Measurements from ENCODE around the gene TPRA1.

Gene TPRA1
- total RNA-seq: 13.7 to 18.4 reads per million in 2 donors

- peak; percentile 44 to 96 (median 70) for DNase-seq
Observed at GRCh38 chr3:127590593-127591465, at the start of gene TPRA1. Gene TPRA1, minus strand, starts transcription at chr3:127590733. Its CDS starts 10,587 bp downstream, at chr3:127580146.

- DNase-seq: no peak
Observed at GRCh38 chr3:127640042-127640355, 49.5 kb upstream of the TPRA1 start.

- DNase-seq: no peak
Observed at GRCh38 chr3:127639173-127640041, 48.9 kb upstream of the TPRA1 start.

GRCh38 chr3:127637971-127638370 lies 47.4 kb upstream of the TPRA1 start:
- DNase-seq: no peak

- DNase-seq: peak in 2 of 5 experiments; percentile 31 to 68
Observed at GRCh38 chr3:127637546-127637945, 47.0 kb upstream of the TPRA1 start.

GRCh38 chr3:127634653-127635052 lies 44.1 kb upstream of the TPRA1 start:
- DNase-seq: no peak

- DNase-seq: no peak
Observed at GRCh38 chr3:127632035-127632820, 41.7 kb upstream of the TPRA1 start.

GRCh38 chr3:127630811-127631714 lies 40.5 kb upstream of the TPRA1 start:
- no peak for DNase-seq

GRCh38 chr3:127629467-127630403 lies 39.2 kb upstream of the TPRA1 start:
- DNase-seq: peak in 4 of 5 experiments; percentile 10 to 78 (median 32)

- peak in 2 of 5 experiments; percentile 33 to 64 for DNase-seq
Observed at GRCh38 chr3:127628788-127629466, 38.4 kb upstream of the TPRA1 start, which contains the start of gene PODXL2. Gene PODXL2, plus strand, starts transcription at chr3:127629185. Its CDS starts 35 bp downstream, at chr3:127629220.

GRCh38 chr3:127628426-127628787 lies 37.9 kb upstream of the TPRA1 start:
- no peak for DNase-seq

GRCh38 chr3:127625821-127626220 lies 35.3 kb upstream of the TPRA1 start:
- DNase-seq: no peak

- DNase-seq: no peak
Observed at GRCh38 chr3:127624063-127624462, 33.5 kb upstream of the TPRA1 start.

- no peak for DNase-seq
Observed at GRCh38 chr3:127622772-127623576, 32.4 kb upstream of the TPRA1 start.

- DNase-seq: no peak
Observed at GRCh38 chr3:127622031-127622430, 31.5 kb upstream of the TPRA1 start.

GRCh38 chr3:127620637-127621375 lies 30.3 kb upstream of the TPRA1 start:
- no peak for DNase-seq

GRCh38 chr3:127618891-127619290 lies 28.4 kb upstream of the TPRA1 start:
- DNase-seq: no peak

Measured in T-helper 2 cell (primary cell).